NOMO-1 treated with DMSO at 0.1 percent for 48 hours (cell line): ENCODE results near the gene MYO16.
"Not testable (repeated sequence)": the region's sequence is repeated elsewhere in the genome, so short reads cannot be mapped to it uniquely, and the experiment has no call there.

Experiments used
- DNase-seq: peaks from one replicate; lab custom pipeline; 2025; ENCODE audit not compliant: unreplicated experiment; lab: John Stamatoyannopoulos, UW

The MYO16 gene

GRCh38 chr13:108734676-108735075 is 105.3 kb downstream of the MYO16 start:
- DNase-seq, result no peak

- DNase-seq, result no peak
These were observed 112.5 kb downstream of the MYO16 start for GRCh38 chr13:108741930-108742329.

- no peak for DNase-seq
These were observed 113.5 kb downstream of the MYO16 start for GRCh38 chr13:108742701-108743451.

- no peak for DNase-seq
These were observed 114.1 kb downstream of the MYO16 start for GRCh38 chr13:108743522-108743921.

DNA sequence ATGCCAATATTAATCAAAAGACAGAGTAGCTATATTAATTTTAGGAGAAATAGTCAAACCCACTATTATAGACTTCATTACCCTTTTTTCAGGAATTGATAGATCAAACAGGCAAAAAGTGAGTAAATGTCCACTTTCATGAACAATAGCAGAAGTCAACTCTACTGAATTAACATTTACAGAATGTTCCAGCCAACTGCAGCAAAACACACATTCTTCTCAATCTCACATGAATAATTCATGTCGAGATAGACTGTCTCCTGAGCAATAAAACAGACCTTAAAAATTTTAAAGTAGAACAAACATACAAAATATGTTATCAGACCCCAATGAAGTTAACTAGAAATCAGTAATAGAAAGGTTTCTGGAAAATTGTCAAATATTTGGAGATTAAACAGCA is 118.4 kb downstream of the MYO16 start:
- DNase-seq, result no peak

DNA sequence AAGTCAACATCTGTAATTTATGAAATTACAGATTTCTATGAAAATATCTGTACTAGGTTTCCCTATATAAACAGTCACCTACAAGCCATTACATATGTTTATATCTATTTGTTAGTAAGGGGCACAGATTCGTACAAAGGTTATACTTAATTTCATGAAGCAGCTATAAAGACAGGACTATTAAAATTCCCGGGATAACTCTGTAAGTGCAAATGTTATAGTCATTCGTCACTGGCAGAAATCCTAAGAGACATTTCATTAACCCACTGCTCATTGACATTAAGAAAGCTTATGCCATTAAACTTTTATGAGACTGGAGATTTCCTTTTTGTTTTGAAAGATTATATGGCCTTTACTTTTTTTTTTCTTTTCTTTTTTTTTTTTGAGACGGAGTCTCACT is 122.9 kb downstream of the MYO16 start:
- DNase-seq, result no peak

DNA sequence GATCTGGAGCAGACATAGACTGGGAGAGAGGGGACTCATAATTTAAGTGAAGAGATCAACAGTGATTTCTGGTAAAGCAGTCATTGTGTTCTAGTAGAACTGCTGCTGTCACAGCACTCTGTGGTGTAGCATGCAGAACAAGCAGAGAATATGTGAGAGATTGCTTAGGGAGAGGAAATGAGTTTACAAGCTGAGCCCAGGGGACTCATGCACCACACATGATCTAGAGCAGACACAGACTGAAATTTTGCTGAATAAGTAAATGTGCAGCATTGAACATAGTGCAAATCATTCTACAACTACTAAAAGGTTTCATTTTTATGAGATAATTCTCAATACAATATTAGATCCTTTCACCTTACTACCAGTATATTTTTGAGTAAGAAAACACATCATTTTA is 125.7 kb downstream of the MYO16 start:
- no peak for DNase-seq

GRCh38 chr13:108760129-108760528 is 130.7 kb downstream of the MYO16 start:
- DNase-seq, result no peak

- DNase-seq, result no peak
These were observed 131.1 kb downstream of the MYO16 start for GRCh38 chr13:108760541-108760940.

DNA sequence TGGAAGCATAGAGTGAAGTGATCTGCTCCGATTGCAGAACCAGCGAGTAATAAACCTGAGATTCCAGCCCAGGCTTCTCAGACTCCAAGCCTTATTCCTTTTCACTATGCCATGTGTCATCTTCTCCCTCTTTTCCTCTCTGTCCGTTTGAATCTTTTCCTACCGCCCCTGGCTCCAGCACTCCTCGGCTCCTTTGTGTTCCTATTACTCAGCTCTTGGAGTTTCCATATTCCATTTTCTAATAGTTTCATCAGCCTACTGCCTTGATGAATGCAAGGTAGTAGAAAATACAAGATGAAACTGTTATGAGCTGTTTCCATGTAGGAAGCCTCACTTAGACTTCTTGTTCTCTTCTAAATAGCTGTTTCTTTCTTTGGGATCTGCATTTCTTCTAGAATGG is 138.6 kb downstream of the MYO16 start:
- DNase-seq, result no peak

- DNase-seq, result peak; percentile 43
These were observed 140.0 kb downstream of the MYO16 start for GRCh38 chr13:108769213-108770070.

DNA sequence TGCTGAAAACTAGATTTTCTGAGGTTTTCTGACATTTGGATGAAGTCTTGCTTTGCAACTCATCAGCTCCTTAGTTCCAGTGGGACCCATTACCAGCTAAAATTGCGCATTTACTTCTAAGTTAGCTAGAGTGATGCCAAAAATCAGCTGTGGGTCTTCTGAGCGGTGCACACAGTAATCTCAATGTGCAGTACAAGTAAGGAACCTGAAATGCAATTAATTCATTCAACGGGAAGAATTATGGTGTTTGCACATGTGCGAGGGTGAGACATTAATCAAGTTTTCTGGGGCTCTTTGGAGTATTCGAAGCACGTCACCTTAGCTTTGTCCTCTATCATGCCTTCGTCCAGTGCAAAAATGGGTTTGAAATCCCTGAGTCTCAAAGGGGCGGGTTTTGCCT is 146.2 kb downstream of the MYO16 start:
- DNase-seq, result no peak

DNA sequence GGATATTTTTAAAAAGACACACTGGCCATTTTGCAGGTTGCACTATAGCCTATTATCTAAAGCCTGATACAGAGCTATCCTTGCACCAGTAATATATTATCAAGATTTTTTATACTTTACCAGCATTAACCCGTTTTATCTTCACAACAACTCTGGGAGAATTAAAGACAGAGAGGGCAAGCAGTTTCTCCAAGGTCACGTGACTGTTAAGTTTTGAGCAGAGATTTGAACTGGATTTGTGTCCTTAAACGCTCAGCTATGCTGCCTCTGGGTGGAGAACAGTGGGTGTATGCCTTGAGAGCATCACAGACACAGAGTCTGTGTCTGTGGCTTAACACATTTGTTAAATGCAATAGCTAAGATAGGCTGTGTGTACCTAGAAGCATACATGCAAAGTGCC is 147.2 kb downstream of the MYO16 start:
- DNase-seq, result no peak

- DNase-seq, result no peak
These were observed 148.3 kb downstream of the MYO16 start for GRCh38 chr13:108777421-108778420.

DNA sequence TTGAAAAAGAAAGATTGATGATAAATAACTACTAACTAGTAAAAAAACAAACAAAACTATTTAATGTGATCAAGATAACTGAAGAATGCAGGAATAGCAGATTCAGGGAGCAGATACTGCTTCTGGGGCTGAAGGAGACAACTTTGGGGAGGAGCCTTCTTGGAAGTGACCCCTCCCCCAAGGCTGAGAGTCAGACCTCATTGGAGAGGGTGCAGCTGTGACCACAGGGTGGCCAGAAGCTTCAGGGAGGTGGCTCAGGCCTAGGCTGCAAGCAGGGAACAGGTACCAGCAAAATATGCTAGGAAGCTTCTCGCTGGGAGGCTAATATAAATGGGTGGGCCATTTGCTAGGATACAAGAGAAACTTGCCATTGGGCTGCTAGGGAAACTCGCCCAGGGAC is 149.9 kb downstream of the MYO16 start:
- DNase-seq, result no peak

DNA sequence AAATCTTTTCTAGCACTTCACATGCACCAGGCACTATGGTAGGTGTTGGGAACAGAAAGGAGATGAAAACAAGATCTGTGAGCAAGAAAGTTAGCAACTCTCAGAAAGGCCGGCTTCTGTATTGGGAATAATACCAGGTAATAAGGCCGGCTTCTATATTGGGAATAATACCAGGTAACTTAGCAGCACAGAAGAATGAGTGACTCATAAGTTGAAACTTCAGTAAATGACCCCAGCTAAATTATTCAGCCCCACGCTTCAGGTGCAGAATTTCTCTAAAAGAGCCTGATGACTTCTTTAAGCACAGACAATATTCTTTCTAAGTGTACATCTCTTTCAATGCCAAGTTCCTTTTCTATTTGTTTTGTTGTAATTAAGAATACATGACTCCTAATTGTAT is 151.3 kb downstream of the MYO16 start:
- no peak for DNase-seq

DNA sequence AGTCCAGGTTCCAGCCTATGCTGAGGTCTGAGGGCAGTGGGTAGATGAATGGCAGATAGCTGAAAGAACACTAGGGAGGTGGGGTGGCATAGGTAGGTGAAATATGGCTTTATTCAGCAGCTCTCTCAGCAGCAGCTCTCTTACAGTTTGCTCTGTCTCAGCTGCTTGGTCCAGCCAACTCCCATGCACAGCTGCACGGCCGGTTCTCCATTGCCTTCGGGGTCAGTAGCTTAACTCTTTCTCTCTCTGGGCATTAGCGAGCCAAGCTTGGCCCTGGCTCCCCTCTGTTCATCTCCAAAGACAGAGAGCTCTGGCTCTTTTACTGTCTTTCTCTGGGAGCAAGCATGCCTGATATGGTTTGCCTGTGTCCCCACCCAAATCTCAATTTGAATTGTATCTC is 151.9 kb downstream of the MYO16 start:
- DNase-seq, result no peak

DNA sequence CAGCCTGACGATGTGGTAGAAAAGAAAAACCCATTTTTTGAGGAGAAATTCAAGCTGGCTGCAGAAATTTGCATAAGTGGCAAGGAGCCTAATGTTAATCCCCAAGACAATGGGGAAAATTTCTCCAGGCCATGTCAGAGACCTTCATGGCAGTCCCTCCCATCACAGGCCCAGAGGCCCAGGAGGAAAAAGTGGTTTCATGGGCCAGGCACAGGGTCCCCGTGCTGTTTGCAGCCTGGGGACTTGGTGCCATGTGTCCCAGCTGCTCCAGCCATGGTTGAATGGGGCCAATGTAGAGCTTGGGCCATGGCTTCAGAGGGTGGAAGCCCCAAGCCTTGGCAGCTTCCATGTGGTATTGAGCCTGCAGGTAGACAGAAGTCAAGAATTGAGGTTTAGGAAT is 153.1 kb downstream of the MYO16 start:
- not testable (repeated sequence) for DNase-seq

- DNase-seq, result no peak
These were observed 156.4 kb downstream of the MYO16 start for GRCh38 chr13:108785844-108786243.

DNA sequence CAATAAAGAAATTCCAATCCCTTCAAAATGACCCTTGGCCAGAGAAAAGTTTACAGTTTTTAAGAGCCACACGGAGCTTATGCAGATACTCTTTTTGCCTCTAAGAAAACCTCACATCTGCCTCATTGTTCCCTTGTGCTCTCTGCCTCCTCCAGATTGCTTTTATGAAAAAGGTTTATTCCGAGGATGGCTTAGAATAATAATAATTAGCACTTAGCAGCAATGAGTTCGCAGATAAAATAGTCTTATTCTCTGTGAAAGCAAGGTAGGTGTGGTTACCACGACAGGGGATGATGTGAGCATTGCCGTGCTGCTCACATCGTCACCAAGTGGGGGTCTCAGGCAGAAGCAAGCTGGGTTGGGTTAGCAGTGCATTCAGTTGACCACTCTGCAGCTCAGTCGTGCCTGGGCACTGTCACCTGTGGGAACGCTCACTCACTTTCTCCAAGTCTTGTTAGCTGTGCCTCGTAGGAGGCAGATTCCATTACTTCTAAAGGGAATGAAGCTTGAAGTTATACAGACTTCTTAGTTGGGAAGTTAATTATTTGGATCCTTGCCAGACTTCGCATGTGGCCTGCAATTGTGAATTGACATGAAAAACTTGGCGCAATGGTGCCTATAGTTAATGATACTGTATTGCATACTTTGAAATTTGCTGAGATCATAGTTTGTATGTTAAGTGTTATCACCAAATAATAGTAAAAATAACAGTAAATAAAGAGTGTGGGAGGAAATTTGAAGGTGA is 157.2 kb downstream of the MYO16 start:
- no peak for DNase-seq
